Spleen (tissue), 11 donors: Measurements from ENCODE around the gene SASS6. TPM values are rescaled to one million over a fixed set of nuclear protein-coding genes. Genes with fewer than 3 reads are reported as not detected.

ENCODE experiments used
- DNase-seq: peaks from one replicate; pipeline ENCODE4 v3.0.0-alpha.2; 2020
- H3K27ac ChIP-seq, 8 donors: fragments of 200-600 bp; sonication (generic) in 7 of 8; 1 replicate in 4 of 8; 2 replicates in 4 of 8; pipeline versions ENCODE4 v1.5.0 to v1.8.0; 2016 to 2021; ENCODE audit warnings: inconsistent platforms in 4 of 8, mild to moderate bottlenecking in 4 of 8, moderate library complexity in 1 of 8
- H3K27me3 ChIP-seq, 7 donors: fragments of 200-600 bp; sonication (generic) in 6 of 7; replicated peaks in 1 of 7; 1 replicate in 4 of 7; 2 replicates in 3 of 7; pipeline versions ENCODE4 v1.5.0 to v1.8.0; 2016 to 2021; ENCODE audit warnings: inconsistent platforms in 3 of 7, mild to moderate bottlenecking in 1 of 7
- H3K36me3 ChIP-seq, 6 donors: fragments of 200-600 bp; sonication (generic) in 5 of 6; 1 replicate in 4 of 6; 2 replicates in 2 of 6; pipeline versions ENCODE4 v1.5.0 to v1.8.0; 2016 to 2021; ENCODE audit warnings: inconsistent platforms in 2 of 6
- H3K4me1 ChIP-seq, 6 donors: fragments of 200-600 bp; sonication (generic) in 5 of 6; 1 replicate in 3 of 6; 2 replicates in 3 of 6; pipeline versions ENCODE4 v1.5.0 to v1.8.0; 2016 to 2021; ENCODE audit warnings: inconsistent platforms in 3 of 6
- H3K4me3 ChIP-seq, 8 donors: fragments of 200-600 bp; sonication (generic) in 7 of 8; 1 replicate in 4 of 8; 2 replicates in 4 of 8; pipeline versions ENCODE4 v1.5.0 to v1.8.0; 2016 to 2021; ENCODE audit warnings: inconsistent platforms in 4 of 8, mild to moderate bottlenecking in 4 of 8, moderate library complexity in 2 of 8
- H3K9me3 ChIP-seq, 8 donors: fragments of 200-600 bp; sonication (generic) in 7 of 8; 1 replicate in 4 of 8; 2 replicates in 4 of 8; pipeline versions ENCODE4 v1.5.0 to v1.8.0; 2016 to 2021; ENCODE audit warnings: inconsistent platforms in 4 of 8
- POLR2A ChIP-seq, 3 donors: fragments of 450-650 bp; IDR thresholded peaks; one replicate each; pipeline ENCODE4 v1.5.1; 2017; ENCODE audit warnings: antibody characterized with exemption in 3 of 3, mild to moderate bottlenecking in 1 of 3
- POLR2AphosphoS5 ChIP-seq, 3 donors: sonication (generic); formaldehyde crosslinking; IDR thresholded peaks; one replicate each; pipeline ENCODE4 v1.5.1; 2017; ENCODE audit warnings: antibody characterized with exemption in 3 of 3
- WGBS, 5 donors: extraction: QIAGEN DNeasy Blood & Tissue Kit in 3 of 5; methylation state at CpG; one replicate each; pipeline versions ENCODE4 v1.1.5 to v1.1.7; 2013 to 2018; 5-methylcytosine and 5-hydroxymethylcytosine counted together
- intact Hi-C: fragments of 100-400 bp; cut with DNase I; formaldehyde crosslinking; loops from one replicate; pipeline ENCODE4 v1.15.0; 2023; ENCODE audit warnings: low total_unique reads
- polyA plus RNA-seq, 3 donors: library from polyadenylated mRNA; stranded (reverse); fragments of 200-250 nt; gene quantifications; one replicate each; pipeline ENCODE4 v1.2.1, GENCODE V29; 2013
- total RNA-seq, 7 donors: library from RNA; depleted of rRNA in 3 of 7; stranded (reverse); fragments of >200 nt in 3 of 7; fragmentation: NEBNext Ultra II Directional in 4 of 7; extraction: Animal tissue kit (Norgen Biotek cat#: 25700) in 4 of 7; gene quantifications; one replicate each; pipeline versions ENCODE4 v1.1.0 to v1.2.1, GENCODE V29; 2016 to 2021
- TF ChIP-seq, protein P1 (sequence below), 11 experiments: fragments of 200-600 bp in 7 of 11; fragments of 450-650 bp in 4 of 11; sonication (generic) in 4 of 11; IDR thresholded peaks in 8 of 11; conservative IDR thresholded peaks in 3 of 11; 1 replicate in 7 of 11; 2 replicates in 4 of 11; pipeline versions ENCODE4 v1.4.0 to v1.8.0; 2016 to 2021; ENCODE audit warnings: antibody characterized with exemption in 11 of 11, inconsistent platforms in 4 of 11, mild to moderate bottlenecking in 1 of 11
- donor health status: healthy with polysubstance abuse.
- donor health status: DM: no; HTN: no; CAD: no; lungs with moderate emphysema.
- donor health status: DM: no; HTN: no; CAD: no.
- donor health status: Bipolar disorder and iron deficiency.
- donor health status: healthy.
- donor health status: DM: no; HTN: no; CAD: no.
- donor health status: DM: yes; HTN: yes; CAD: no.

The SASS6 gene
- total and polyA plus RNA-seq, 10 donors, result 2.7 to 9.2 (median 4.2) TPM

DNA sequence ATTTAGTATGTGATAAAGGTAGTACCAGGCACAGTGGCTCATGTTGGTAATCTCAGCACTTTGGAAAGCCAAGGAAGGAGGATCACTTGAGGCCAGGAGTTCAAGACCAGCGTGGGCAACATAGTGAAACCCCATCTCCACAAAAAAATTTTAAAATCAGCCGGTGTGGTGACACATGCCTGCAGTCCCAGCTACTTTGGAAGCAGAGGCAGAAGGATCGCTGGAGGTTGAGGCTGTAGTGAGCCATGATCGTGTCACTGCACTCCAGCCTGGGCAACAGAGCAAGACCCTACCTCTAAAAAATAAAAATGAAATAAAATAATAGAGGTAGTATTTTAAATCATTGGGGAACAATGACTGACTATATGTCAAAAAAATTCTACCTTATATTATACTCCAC is 17.2 kb downstream of the SASS6 start:
- no peak for DNase-seq
- H3K27me3 ChIP-seq, result no peaks in the 10 kb centered on the region
- WGBS, 5 donors, result 95 to 99% (median 98%) methylated on average over 4 of the region's 4 CpGs
- H3K9me3 ChIP-seq, result no peaks in the 10 kb centered on the region
- H3K36me3 ChIP-seq, result peaks cover 0 to 43% (median 6%) of the 10 kb centered on the region in 6 donors
- H3K4me1 ChIP-seq, result no peaks in the 10 kb centered on the region
- intact Hi-C loops, result no loop called here
- H3K4me3 ChIP-seq, result no peak overlapping the region
- H3K27ac ChIP-seq, result no peak overlapping the region
- no peak for TF ChIP-seq POLR2AphosphoS5 (IDR thresholded peaks at IDR 0.05)
- TF ChIP-seq POLR2A (IDR thresholded peaks at IDR 0.05), result no peak
- TF ChIP-seq, protein P1, sequence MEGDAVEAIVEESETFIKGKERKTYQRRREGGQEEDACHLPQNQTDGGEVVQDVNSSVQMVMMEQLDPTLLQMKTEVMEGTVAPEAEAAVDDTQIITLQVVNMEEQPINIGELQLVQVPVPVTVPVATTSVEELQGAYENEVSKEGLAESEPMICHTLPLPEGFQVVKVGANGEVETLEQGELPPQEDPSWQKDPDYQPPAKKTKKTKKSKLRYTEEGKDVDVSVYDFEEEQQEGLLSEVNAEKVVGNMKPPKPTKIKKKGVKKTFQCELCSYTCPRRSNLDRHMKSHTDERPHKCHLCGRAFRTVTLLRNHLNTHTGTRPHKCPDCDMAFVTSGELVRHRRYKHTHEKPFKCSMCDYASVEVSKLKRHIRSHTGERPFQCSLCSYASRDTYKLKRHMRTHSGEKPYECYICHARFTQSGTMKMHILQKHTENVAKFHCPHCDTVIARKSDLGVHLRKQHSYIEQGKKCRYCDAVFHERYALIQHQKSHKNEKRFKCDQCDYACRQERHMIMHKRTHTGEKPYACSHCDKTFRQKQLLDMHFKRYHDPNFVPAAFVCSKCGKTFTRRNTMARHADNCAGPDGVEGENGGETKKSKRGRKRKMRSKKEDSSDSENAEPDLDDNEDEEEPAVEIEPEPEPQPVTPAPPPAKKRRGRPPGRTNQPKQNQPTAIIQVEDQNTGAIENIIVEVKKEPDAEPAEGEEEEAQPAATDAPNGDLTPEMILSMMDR (IDR thresholded peaks at IDR 0.05 in 8 of 11, conservative IDR thresholded peaks at IDR 0.05 in 3 of 11), result no peak

DNA sequence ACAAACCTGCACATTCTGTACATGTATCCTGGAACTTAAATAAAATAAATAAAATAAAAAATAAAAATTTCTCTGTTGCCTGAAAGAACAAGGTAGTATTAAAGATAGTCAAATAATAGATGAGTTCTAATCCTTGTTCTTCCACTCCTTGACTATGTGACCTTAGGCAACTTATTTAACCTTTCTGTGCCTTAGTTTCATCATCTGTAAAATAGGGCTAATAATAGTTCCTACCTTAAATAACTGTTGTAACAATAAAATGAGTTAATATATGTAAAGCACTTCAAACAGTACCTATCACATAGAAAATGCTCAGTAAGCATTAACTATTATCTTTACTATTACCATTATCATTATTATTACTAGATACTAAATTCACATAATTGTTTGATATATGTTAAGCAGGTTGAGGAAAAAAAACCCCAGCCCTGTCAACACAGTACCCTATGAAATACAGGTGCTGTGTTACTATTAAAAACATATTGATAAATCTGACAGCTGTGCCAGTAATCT is 23.1 kb downstream of the SASS6 start:
- DNase-seq, result no peak
- intact Hi-C loops, result no loop called here
- H3K4me3 ChIP-seq, result no peak overlapping the region
- TF ChIP-seq POLR2AphosphoS5 (IDR thresholded peaks at IDR 0.05), result no peak
- TF ChIP-seq, protein P1 (IDR thresholded peaks at IDR 0.05 in 8 of 11, conservative IDR thresholded peaks at IDR 0.05 in 3 of 11), result no peak
- TF ChIP-seq POLR2A (IDR thresholded peaks at IDR 0.05), result no peak
- peaks cover 0 to 51% (median 22%) of the 10 kb centered on the region in 6 donors for H3K36me3 ChIP-seq
- no peak overlapping the region for H3K27ac ChIP-seq
- no peaks in the 10 kb centered on the region for H3K9me3 ChIP-seq
- no peaks in the 10 kb centered on the region for H3K27me3 ChIP-seq
- no peaks in the 10 kb centered on the region for H3K4me1 ChIP-seq

DNA sequence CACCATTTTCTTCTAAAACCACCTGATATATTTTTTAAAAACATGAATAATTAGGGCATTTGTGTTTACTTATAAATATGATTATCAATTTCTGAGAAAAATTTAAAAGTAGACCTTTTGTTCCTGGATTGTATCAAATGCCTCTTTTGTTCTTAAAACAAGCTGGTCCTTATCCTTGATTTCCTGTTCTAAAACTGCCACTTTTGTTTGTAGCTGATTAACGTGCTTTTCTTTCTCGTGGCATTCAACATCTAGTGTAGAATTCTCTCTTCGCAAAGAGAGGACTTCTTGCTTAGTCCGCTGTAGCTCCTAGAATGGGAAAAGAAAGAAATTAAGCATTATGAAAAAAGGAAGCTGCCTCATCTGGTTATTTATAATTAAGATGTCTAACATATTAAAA is 25.0 kb downstream of the SASS6 start:
- H3K27me3 ChIP-seq, result no peaks in the 10 kb centered on the region
- no peak for DNase-seq
- no peak overlapping the region for H3K27ac ChIP-seq
- intact Hi-C loops, result no loop called here
- 86 to 95% (median 91%) methylated on average over 4 of the region's 4 CpGs for WGBS, 5 donors
- H3K36me3 ChIP-seq, result peaks cover 0 to 71% (median 35%) of the 10 kb centered on the region in 6 donors
- H3K4me3 ChIP-seq, result no peak overlapping the region
- no peaks in the 10 kb centered on the region for H3K9me3 ChIP-seq
- no peak for TF ChIP-seq POLR2AphosphoS5 (IDR thresholded peaks at IDR 0.05)
- no peak for TF ChIP-seq POLR2A (IDR thresholded peaks at IDR 0.05)
- TF ChIP-seq, protein P1 (IDR thresholded peaks at IDR 0.05 in 8 of 11, conservative IDR thresholded peaks at IDR 0.05 in 3 of 11), result no peak
- H3K4me1 ChIP-seq, result no peaks in the 10 kb centered on the region

DNA sequence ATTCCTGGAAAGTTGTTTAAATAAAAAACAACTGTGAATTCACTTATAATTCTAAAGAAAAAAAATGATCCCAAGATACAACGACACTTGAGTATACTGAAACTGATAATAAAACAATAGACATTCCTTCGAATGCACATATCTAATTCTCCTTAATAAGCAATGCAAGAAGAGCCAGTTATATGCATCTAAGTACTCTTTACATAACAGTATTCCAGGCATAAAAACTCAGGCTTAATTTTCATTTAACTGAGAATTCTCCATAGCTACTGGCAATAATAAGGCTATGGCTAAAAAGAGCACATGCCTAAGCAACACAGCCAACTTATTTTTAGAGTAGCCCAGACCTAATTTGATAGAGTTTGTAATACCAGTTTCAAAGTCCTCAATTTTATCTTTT is 31.2 kb downstream of the SASS6 start:
- H3K4me1 ChIP-seq, result no peaks in the 10 kb centered on the region
- TF ChIP-seq POLR2AphosphoS5 (IDR thresholded peaks at IDR 0.05) (no peak), POLR2A (IDR thresholded peaks at IDR 0.05) (no peak)
- TF ChIP-seq, protein P1 (IDR thresholded peaks at IDR 0.05 in 8 of 11, conservative IDR thresholded peaks at IDR 0.05 in 3 of 11), result no peak
- WGBS, 5 donors, result 93 to 97% (median 97%) methylated on average over 2 of the region's 2 CpGs
- peaks cover 3 to 99% (median 43%) of the 10 kb centered on the region in 6 donors for H3K36me3 ChIP-seq
- no peaks in the 10 kb centered on the region for H3K27me3 ChIP-seq
- no peak for DNase-seq
- H3K9me3 ChIP-seq, result no peaks in the 10 kb centered on the region
- intact Hi-C loops, result no loop called here
- no peak overlapping the region for H3K27ac ChIP-seq
- no peak overlapping the region for H3K4me3 ChIP-seq
